Fibroblast of the aortic adventitia (primary cell): ENCODE measurements around the gene KRT79. TPM values are rescaled to one million over a fixed set of nuclear protein-coding genes. Genes with fewer than 3 reads are reported as not detected.

Experiments used
- DNase-seq: peaks from one replicate; pipeline ENCODE4 v3.0.0-alpha.2; 2010; ENCODE audit warnings: low read depth
- H3K4me3 ChIP-seq: 2 replicates; pipeline ENCODE4 v1.5.1; 2011; ENCODE audit warnings: low read depth, mild to moderate bottlenecking, control low read depth, low read length, moderate library complexity
- CTCF ChIP-seq: IDR thresholded peaks from 2 replicates; pipeline ENCODE4 v1.5.1; 2011; ENCODE audit warnings: mild to moderate bottlenecking, low read length, control low read depth, inconsistent platforms; ENCODE audit not compliant: insufficient read depth
- small RNA-seq: library from RNA; depleted of rRNA; stranded (forward); fragments of <200 nt; gene quantifications from one replicate; pipeline ENCODE3, GENCODE V24; 2012
- total RNA-seq: library from RNA; depleted of rRNA; stranded (reverse); fragments of >200 nt; gene quantifications from 2 replicates; pipeline ENCODE4 v1.2.3, GENCODE V29; 2012; ENCODE audit warnings: low replicate concordance

Gene KRT79
- total RNA-seq, 1 donor: not detected

DNA sequence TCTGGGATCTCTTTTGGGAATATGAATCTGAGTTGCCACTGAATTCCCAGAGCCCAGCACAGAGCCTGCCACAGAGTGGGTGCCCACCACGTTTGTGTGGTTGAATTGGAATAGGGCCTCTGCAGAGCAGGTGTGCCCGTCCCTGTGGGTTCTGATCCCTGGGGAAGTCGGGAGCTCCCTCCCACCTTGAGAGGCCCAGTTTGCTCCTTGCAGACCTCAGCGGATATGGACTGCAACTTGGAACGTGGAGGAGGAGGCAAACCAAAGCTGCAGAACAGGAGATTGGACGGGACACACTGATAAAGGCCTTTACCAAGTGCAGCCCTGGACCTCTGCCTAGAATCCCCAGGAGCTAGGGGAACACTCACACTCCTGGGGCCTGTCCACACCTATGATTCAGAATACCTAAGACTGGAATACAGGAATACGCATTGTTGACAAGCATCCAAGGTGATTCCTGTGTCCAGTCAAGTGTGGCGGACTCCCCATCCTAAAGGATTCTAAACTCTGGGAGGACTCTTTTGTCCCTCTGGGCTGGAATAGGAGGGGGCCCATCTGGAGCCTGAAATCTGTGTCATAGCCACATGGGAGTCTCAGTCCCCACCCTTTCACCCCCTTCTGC lies 59.4 kb downstream of the KRT79 start:
- TF ChIP-seq CTCF: no peak
- DNase-seq: no peak
- H3K4me3 ChIP-seq: no peak overlapping the region

GRCh38 chr12:52772772-52773171 lies 61.3 kb downstream of the KRT79 start:
- no peak for TF ChIP-seq CTCF
- DNase-seq: no peak
- no peak overlapping the region for H3K4me3 ChIP-seq

DNA sequence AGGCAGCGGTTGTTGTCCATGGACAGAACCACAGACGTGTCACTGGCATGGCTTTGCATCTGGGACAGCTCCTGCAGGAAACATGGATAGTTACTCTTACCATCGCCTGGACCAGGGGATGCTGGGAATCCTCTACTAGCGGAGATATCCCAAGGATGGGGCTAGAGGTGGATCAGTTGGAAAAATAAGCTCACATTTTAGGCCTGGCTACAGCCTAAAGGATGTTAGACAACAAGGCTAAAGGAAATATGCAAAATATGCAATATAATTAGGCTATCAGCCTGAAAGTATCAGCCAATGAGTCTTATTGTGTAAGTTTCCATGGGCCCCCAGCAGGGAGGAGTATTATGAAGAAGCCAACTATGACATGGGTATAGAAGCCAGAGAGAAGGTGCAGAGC lies 61.9 kb downstream of the KRT79 start:
- DNase-seq: no peak
- no peak for TF ChIP-seq CTCF
- no peak overlapping the region for H3K4me3 ChIP-seq

- DNase-seq: no peak
- no peak overlapping the region for H3K4me3 ChIP-seq
- TF ChIP-seq CTCF: no peak
These were observed 62.6 kb downstream of the KRT79 start for GRCh38 chr12:52771505-52771904.

Small RNA genes lying within 50 kb of the gene (small RNA-seq; reads per million reads assigned to genes)
- gene AC107016.2: not detected

Other genes with a start within 250 kb of the KRT79 start
- not detected in 2 replicates for gene KRT72, start 232.8 kb downstream of the KRT79 start, total RNA-seq
- gene KRT73, start 215.8 kb downstream of the KRT79 start, total RNA-seq: not detected in 2 replicates
- not detected in 2 replicates for gene KRT2, start 182.1 kb downstream of the KRT79 start, total RNA-seq
- gene KRT1, start 153.9 kb downstream of the KRT79 start, total RNA-seq: not detected in 2 replicates
- gene KRT77, start 130.8 kb downstream of the KRT79 start, total RNA-seq: not detected in 2 replicates
- not detected in 2 replicates for gene KRT76, start 57.0 kb downstream of the KRT79 start, total RNA-seq
- not detected in 2 replicates for gene KRT3, start 38.2 kb downstream of the KRT79 start, total RNA-seq
- not detected in 2 replicates for gene KRT4, start 20.2 kb downstream of the KRT79 start, total RNA-seq
- gene KRT78, start 14.7 kb upstream of the KRT79 start, total RNA-seq: not detected in 2 replicates
- gene KRT8, start 70.8 kb upstream of the KRT79 start, total RNA-seq: 5.4 and 15.4 TPM in 2 replicates
- gene KRT18, start 114.8 kb upstream of the KRT79 start, total RNA-seq: 26.8 and 188 TPM in 2 replicates
- 1,016 and 1,876 TPM in 2 replicates for gene EIF4B, start 172.1 kb upstream of the KRT79 start, total RNA-seq
- gene TNS2, start 215.8 kb upstream of the KRT79 start, total RNA-seq: 60.5 and 77.4 TPM in 2 replicates
- 27.1 and 33.0 TPM in 2 replicates for gene SPRYD3, start 245.1 kb upstream of the KRT79 start, total RNA-seq